HepG2 (cell line): ENCODE results near the gene HAPLN2. TPM values are rescaled to one million over a fixed set of nuclear protein-coding genes. Genes with fewer than 3 reads are reported as not detected.

Experiments
- ATAC-seq: fragments of 200-7000 bp; cut with Tn5 transposase; 3 replicates; pipeline ENCODE4 v1.9.1; 2020; ENCODE audit warnings: mild to moderate bottlenecking, moderate library complexity
- BruUV-seq: library from RNA; stranded (reverse); fragments of 400-500 nt; replicated peaks from 2 replicates; lab custom pipeline; 2021; lab: Mats Ljungman, UMichigan
- CTCF ChIA-PET: fragments of 300-600 bp; formaldehyde crosslinking; extraction: SDS; loops from one replicate; lab custom pipeline; 2021; ENCODE audit warnings: low total read pairs, inconsistent platforms, low intra/inter-chr PET ratio; lab: Yijun Ruan, JAX
- POLR2A ChIA-PET: fragments of 350-600 bp; sonication (Branson Sonifier 250); formaldehyde crosslinking; loops from one replicate; lab custom pipeline; 2020; ENCODE audit warnings: antibody characterized with exemption, inconsistent platforms; lab: Yijun Ruan, JAX
- DNase-seq: peaks from one replicate; pipeline ENCODE4 v3.0.0-alpha.2; 2015; ENCODE audit warnings: low spot score
- FAIRE-seq: peaks from 3 replicates; lab custom pipeline; 2011; peaks lifted over from hg19 to GRCh38; lab: Jason Lieb, UNC
- H2AFZ ChIP-seq: one replicate; pipeline ENCODE4 v1.6.1; 2011; ENCODE audit warnings: low read length, inconsistent platforms
- H3K27ac ChIP-seq: fragments of 300-600 bp; 3 replicates; pipeline ENCODE4 v1.8.0; 2011; ENCODE audit warnings: mixed run types, mild to moderate bottlenecking, mixed read lengths, low read length, inconsistent platforms; ENCODE audit not compliant: insufficient read depth; ENCODE audit errors: extremely low read length
- H3K27me3 ChIP-seq, 2 experiments: fragments of 200-600 bp in 1 of 2; 2 replicates in 1 of 2; 3 replicates in 1 of 2; pipeline versions ENCODE4 v1.6.0 to v1.8.0; 2011; ENCODE audit warnings: low read length in 2 of 2, mild to moderate bottlenecking in 2 of 2, moderate library complexity in 2 of 2, inconsistent platforms in 1 of 2; ENCODE audit not compliant: insufficient read depth in 2 of 2, control insufficient read depth in 1 of 2
- H3K36me3 ChIP-seq, 2 experiments: fragments of 200-600 bp in 1 of 2; replicated peaks in 1 of 2; 2 replicates in 1 of 2; 3 replicates in 1 of 2; pipeline versions ENCODE4 v1.5.1 to v1.8.0; 2011; ENCODE audit warnings: low read length in 2 of 2, inconsistent platforms in 1 of 2; ENCODE audit not compliant: insufficient read depth in 2 of 2, control insufficient read depth in 1 of 2
- H3K4me1 ChIP-seq: 2 replicates; pipeline ENCODE4 v1.5.1; 2012; ENCODE audit warnings: low read length, inconsistent platforms; ENCODE audit not compliant: insufficient read depth
- H3K4me2 ChIP-seq: 2 replicates; pipeline ENCODE4 v1.6.0; 2011; ENCODE audit warnings: low read depth, low read length, inconsistent platforms
- H3K4me3 ChIP-seq, 3 experiments: fragments of 200-600 bp in 1 of 3; sonication (generic), shearing (Covaris generic) in 1 of 3; replicated peaks in 1 of 3; 2 replicates each; pipeline ENCODE4 v1.5.1; 2011 to 2016; ENCODE audit warnings: low read length in 3 of 3, inconsistent platforms in 2 of 3, low read depth in 2 of 3, mild to moderate bottlenecking in 2 of 3, control low read depth in 1 of 3, mixed read lengths in 1 of 3; ENCODE audit not compliant: insufficient read depth in 1 of 3
- H3K79me2 ChIP-seq: one replicate; pipeline ENCODE4 v1.6.1; 2011; ENCODE audit warnings: low read length, inconsistent platforms; ENCODE audit not compliant: insufficient read depth
- H3K9ac ChIP-seq: 2 replicates; pipeline ENCODE4 v1.6.0; 2011; ENCODE audit warnings: mild to moderate bottlenecking, low read depth, low read length, inconsistent platforms; ENCODE audit not compliant: insufficient read depth
- H3K9me3 ChIP-seq: 2 replicates; pipeline ENCODE4 v1.5.1; 2012; ENCODE audit warnings: mild to moderate bottlenecking, low read length
- H4K20me1 ChIP-seq: 2 replicates; pipeline ENCODE4 v1.6.0; 2011; ENCODE audit warnings: inconsistent platforms, mild to moderate bottlenecking, low read length, moderate library complexity; ENCODE audit not compliant: insufficient read depth
- AHR ChIP-seq: IDR thresholded peaks from 2 replicates; pipeline ENCODE4 v1.6.1; 2018; ENCODE audit warnings: missing genetic modification reagents, missing compliant biosample characterization
- ATF7 ChIP-seq, 2 experiments: fragments of 450-650 bp in 1 of 2; sonication (generic) in 1 of 2; formaldehyde crosslinking in 1 of 2; IDR thresholded peaks; 2 replicates each; pipeline versions ENCODE4 v1.4.0 to v1.6.1; 2016 to 2020; ENCODE audit warnings: antibody characterized with exemption in 1 of 2, mild to moderate bottlenecking in 1 of 2, missing genetic modification reagents in 1 of 2
- MAX ChIP-seq: IDR thresholded peaks from 2 replicates; pipeline ENCODE4 v1.6.1; 2012; ENCODE audit warnings: inconsistent platforms
- NR0B2 ChIP-seq: sonication (generic); formaldehyde crosslinking; IDR thresholded peaks from 2 replicates; pipeline ENCODE4 v1.4.0; 2020; ENCODE audit warnings: mild to moderate bottlenecking, missing genetic modification reagents
- PCBP2 ChIP-seq: fragments of 200-400 bp; formaldehyde crosslinking; optimal IDR thresholded peaks from 2 replicates; pipeline ENCODE3; 2018; ENCODE audit warnings: low read length, low read depth; ENCODE audit not compliant: poor library complexity, severe bottlenecking
- RARA ChIP-seq: IDR thresholded peaks from 2 replicates; pipeline ENCODE4 v1.6.1; 2016; ENCODE audit warnings: missing genetic modification reagents, missing compliant biosample characterization
- SALL2 ChIP-seq: sonication (generic); formaldehyde crosslinking; IDR thresholded peaks from 2 replicates; pipeline ENCODE4 v1.8.1; 2023; ENCODE audit warnings: mild to moderate bottlenecking, missing genetic modification reagents, inconsistent platforms
- SIX4 ChIP-seq: sonication (generic); formaldehyde crosslinking; IDR thresholded peaks from 2 replicates; pipeline ENCODE4 v1.4.0; 2020; ENCODE audit warnings: missing genetic modification reagents
- ZBTB20 ChIP-seq: sonication (generic); formaldehyde crosslinking; IDR thresholded peaks from 2 replicates; pipeline ENCODE4 v1.8.1; 2023; ENCODE audit warnings: missing genetic modification reagents, low read depth, mild to moderate bottlenecking, borderline replicate concordance
- ZFP90 ChIP-seq: sonication (generic); formaldehyde crosslinking; IDR thresholded peaks from 2 replicates; pipeline ENCODE4 v1.8.0; 2022; ENCODE audit warnings: missing genetic modification reagents, mild to moderate bottlenecking, inconsistent platforms, borderline replicate concordance
- ZNF121 ChIP-seq: sonication (generic); formaldehyde crosslinking; IDR thresholded peaks from 2 replicates; pipeline ENCODE4 v1.5.0; 2020; ENCODE audit warnings: mild to moderate bottlenecking, missing genetic modification reagents
- ZNF317 ChIP-seq: sonication (generic); formaldehyde crosslinking; IDR thresholded peaks from 2 replicates; pipeline ENCODE4 v1.5.0; 2020; ENCODE audit warnings: mild to moderate bottlenecking, missing genetic modification reagents
- ZNF431 ChIP-seq: sonication (generic); formaldehyde crosslinking; IDR thresholded peaks from 2 replicates; pipeline ENCODE4 v1.9.0; 2022; ENCODE audit warnings: missing genetic modification reagents, low read depth, mild to moderate bottlenecking, borderline replicate concordance
- ZNF549 ChIP-seq: sonication (generic); formaldehyde crosslinking; IDR thresholded peaks from 2 replicates; pipeline ENCODE4 v1.5.0; 2020; ENCODE audit warnings: missing genetic modification reagents
- ZNF576 ChIP-seq: sonication (generic); formaldehyde crosslinking; IDR thresholded peaks from 2 replicates; pipeline ENCODE4 v1.4.0; 2020; ENCODE audit warnings: mild to moderate bottlenecking, missing genetic modification reagents
- ZNF709 ChIP-seq: sonication (generic); formaldehyde crosslinking; IDR thresholded peaks from 2 replicates; pipeline ENCODE4 v1.5.0; 2020; ENCODE audit warnings: mild to moderate bottlenecking, missing genetic modification reagents
- WGBS: methylation state at CpG from one replicate; pipeline ENCODE4 v1.1.6; 2017; ENCODE audit warnings: low lambda C conversion rate; 5-methylcytosine and 5-hydroxymethylcytosine counted together
- in situ Hi-C: cut with HindIII; loops from 2 replicates; pipeline ENCODE4 v1.10.0; 2017; ENCODE audit warnings: low pct_unique_long_range_greater_than_20kb; ENCODE audit not compliant: extremely low pct_ligation_motif_present
- intact Hi-C: fragments of 100-400 bp; cut with micrococcal nuclease; formaldehyde crosslinking; loops from one replicate; pipeline ENCODE4 v1.10.0; 2022; ENCODE audit not compliant: unreplicated experiment
- polyA plus RNA-seq, 8 experiments: library from polyadenylated mRNA; depleted of rRNA in 3 of 8; stranded (reverse) in 7 of 8; unstranded in 1 of 8; fragments of >200 nt; fragmentation: Illumina TruSeq in 4 of 8; extraction: Trizol in 4 of 8; gene quantifications; 2 replicates each; pipeline versions ENCODE4 v1.2.1 to v1.2.3, GENCODE V29; 2011 to 2016; ENCODE audit warnings: low read depth in 4 of 8, missing spikeins in 1 of 8, mixed read lengths in 1 of 8; ENCODE audit not compliant: insufficient read depth in 1 of 8
- total RNA-seq, 5 experiments: library from RNA; depleted of rRNA; stranded (reverse); fragments of >200 nt; fragmentation: Illumina TruSeq; extraction: Trizol; gene quantifications; 2 replicates each; pipeline ENCODE4 v1.2.3, GENCODE V29; 2016; ENCODE audit warnings: low read depth in 1 of 5

The HAPLN2 gene
- total and polyA plus RNA-seq, 2 of the 13 experiments (the other 11 are each of a cell fraction or from before 2014, with no cell fraction given) = not detected

- in situ Hi-C loops (no loop called here), intact Hi-C loops (no loop called here)
- Histone ChIP-seq H2AFZ (no peak overlapping the region), H3K4me2 (peak overlapping the region; percentile 89), H3K4me1 (peaks cover 24% of the 10 kb centered on the region), H3K4me3 (peak overlapping the region; percentile 85 to 95 (median 89)), H3K27me3 (peaks cover 0 to 12% of the 10 kb centered on the region in 2 experiments; a peak in 1 of 5 replicates), H3K36me3 (peaks cover 2 to 12% of the 10 kb centered on the region in 2 experiments; a peak in 3 of 5 replicates), H3K9ac (peak overlapping the region; percentile 70), H4K20me1 (no peaks in the 10 kb centered on the region), H3K27ac (no peak overlapping the region), H3K9me3 (no peaks in the 10 kb centered on the region), H3K79me2 (peaks cover 4% of the 10 kb centered on the region)
- FAIRE-seq (peak; percentile 44), ATAC-seq (no peak), DNase-seq (no peak)
- CTCF ChIA-PET = no interaction called here
- POLR2A ChIA-PET = no interaction called here
- TF ChIP-seq ATF7 (IDR thresholded peaks at IDR 0.05) (peak; percentile 74), ATF7 (CRISPR knock-in tag; IDR thresholded peaks at IDR 0.05) (no peak), ZNF709 (CRISPR knock-in tag) (no peak)
- BruUV-seq = no TSS peak
- 12% methylated on average over 4 of the region's 4 CpGs for WGBS
These were observed 47.9 kb upstream of the HAPLN2 start for GRCh38 chr1:156571261-156571852.

- peak within 1 kb of the TSS; percentile 85 to 95 (median 89) for H3K4me3 ChIP-seq
- FAIRE-seq (peak; percentile 18), DNase-seq (peak; percentile 75), ATAC-seq (peak; percentile 100)
- H3K36me3 ChIP-seq = peaks cover 1 to 12% of the 10 kb centered on the region in 2 experiments; a peak in 3 of 5 replicates
- TSS peak; percentile 90 for BruUV-seq
- peaks cover 24% of the 10 kb centered on the region for H3K4me1 ChIP-seq
- no peaks in the 10 kb centered on the region for H4K20me1 ChIP-seq
- peak within 1 kb of the TSS; percentile 9 for H2AFZ ChIP-seq
- peak within 1 kb of the TSS; percentile 21 for H3K27ac ChIP-seq
- H3K4me2 ChIP-seq = peak within 1 kb of the TSS; percentile 89
- in situ Hi-C loops (no loop called here), intact Hi-C loops (loop anchor here (1.0 kb wide), 1 partner anchor 21 kb away; no protein-coding TSS in a partner anchor)
- 1% methylated on average over 19 of the region's 38 CpGs for WGBS
- ChIA-PET CTCF (no interaction called here), POLR2A (no interaction called here)
- peaks cover 0 to 12% of the 10 kb centered on the region in 2 experiments; a peak in 1 of 5 replicates for H3K27me3 ChIP-seq
- H3K9ac ChIP-seq = peak within 1 kb of the TSS; percentile 70
- H3K79me2 ChIP-seq = peaks cover 4% of the 10 kb centered on the region
- no peaks in the 10 kb centered on the region for H3K9me3 ChIP-seq
- TF ChIP-seq SIX4 (CRISPR knock-in tag) (no peak), AHR (CRISPR knock-in tag) (no peak), ZNF317 (0 out of 2 replicates have a peak, but pooled peaks have one; percentile 27), ZNF576 (CRISPR knock-in tag) (no peak), NR0B2 (CRISPR knock-in tag) (peak; percentile 73; the same call in 1 of the 2 replicates), ZNF121 (CRISPR knock-in tag) (no peak), ZBTB20 (0 out of 2 replicates have a peak, but pooled peaks have one; percentile 39), ZFP90 (CRISPR knock-in tag) (no peak; the same call in 1 of the 2 replicates), MAX (peak; percentile 79), ZNF549 (CRISPR knock-in tag) (no peak), ZNF431 (CRISPR knock-in tag) (no peak), PCBP2 (no peak), RARA (CRISPR knock-in tag) (no peak), SALL2 (no peak)
These were observed 47.1 kb upstream of the HAPLN2 start, which contains the start of gene IQGAP3 for GRCh38 chr1:156571919-156572662. Gene IQGAP3, minus strand, starts transcription at chr1:156572565. Its CDS starts 36 bp downstream, at chr1:156572529.
